Adrenal gland (tissue), 19 donors: ENCODE measurements around the gene MED25. TPM values are rescaled to one million over a fixed set of nuclear protein-coding genes. Genes with fewer than 3 reads are reported as not detected.

Experiments
- DNase-seq, 7 donors: peaks; one replicate each; pipeline ENCODE4 v3.0.0-alpha.2; 2019 to 2020
- H3K27ac ChIP-seq, 5 donors: fragments of 200-600 bp; sonication (generic) in 4 of 5; 1 replicate in 3 of 5; 2 replicates in 2 of 5; pipeline versions ENCODE4 v1.5.1 to v1.8.0; 2016 to 2020; ENCODE audit warnings: mild to moderate bottlenecking in 1 of 5
- H3K27me3 ChIP-seq: fragments of 200-600 bp; 2 replicates; pipeline ENCODE4 v1.8.0; 2021
- H3K36me3 ChIP-seq, 2 donors: fragments of 200-600 bp; replicated peaks in 1 of 2; 1 replicate in 1 of 2; 2 replicates in 1 of 2; pipeline versions ENCODE4 v1.5.1 to v1.8.0; 2018 to 2022
- H3K4me1 ChIP-seq, 2 donors: fragments of 200-600 bp; replicated peaks in 1 of 2; 1 replicate in 1 of 2; 2 replicates in 1 of 2; pipeline versions ENCODE4 v1.5.1 to v1.8.0; 2018 to 2021
- H3K4me3 ChIP-seq, 4 donors: fragments of 200-600 bp; sonication (generic) in 3 of 4; one replicate each; pipeline ENCODE4 v1.5.1; 2016 to 2018
- H3K9me3 ChIP-seq, 3 donors: fragments of 200-600 bp; sonication (generic) in 1 of 3; replicated peaks in 1 of 3; 1 replicate in 2 of 3; 2 replicates in 1 of 3; pipeline versions ENCODE4 v1.5.1 to v1.8.0; 2016 to 2021
- POLR2A ChIP-seq, 2 donors: fragments of 450-650 bp; IDR thresholded peaks; one replicate each; pipeline ENCODE4 v1.6.1; 2017; ENCODE audit warnings: antibody characterized with exemption in 2 of 2, mild to moderate bottlenecking in 2 of 2, moderate library complexity in 1 of 2
- WGBS, 4 donors: extraction: QIAGEN DNeasy Blood & Tissue Kit in 2 of 4; methylation state at CpG; one replicate each; pipeline versions ENCODE4 v1.1.5 to v1.1.7; 2013 to 2017; 5-methylcytosine and 5-hydroxymethylcytosine counted together
- intact Hi-C, 2 donors: fragments of 100-400 bp; cut with DNase I; formaldehyde crosslinking; loops; one replicate each; pipeline versions ENCODE4 v1.14.1 to v1.15.0; 2022 to 2023
- long read RNA-seq, 10 donors: library from polyadenylated mRNA in 3 of 10; unstranded in 2 of 10; stranded (forward) in 1 of 10; transcript quantifications; one replicate each; pipeline ENCODE4 v2.0.0 and lab custom pipeline, GENCODE V29; 2021 to 2026
- polyA plus RNA-seq, 3 donors: library from polyadenylated mRNA; stranded (reverse); fragments of 200-250 nt in 2 of 3; fragments of 350-450 nt in 1 of 3; fragmentation: Illumina TruSeq in 1 of 3; extraction: RNeasy Lipid Tissue Mini Kit (QIAGEN cat#74804) in 1 of 3; gene quantifications; one replicate each; pipeline ENCODE4 v1.2.3, GENCODE V29; 2013 to 2014
- total RNA-seq, 9 donors: library from RNA; depleted of rRNA in 4 of 9; stranded (reverse); fragments of >200 nt in 4 of 9; fragments of 120-200 nt in 1 of 9; fragmentation: NEBNext Ultra II Directional in 1 of 9; extraction: Animal tissue kit (Norgen Biotek cat#: 25700) in 1 of 9; gene quantifications; one replicate each; pipeline versions ENCODE4 v1.1.0 to v1.2.4, GENCODE V29; 2013 to 2023
- TF ChIP-seq, protein P1 (sequence below), 6 experiments: fragments of 450-650 bp in 4 of 6; fragments of 200-600 bp in 2 of 6; sonication (generic) in 1 of 6; IDR thresholded peaks; 1 replicate in 5 of 6; 2 replicates in 1 of 6; pipeline versions ENCODE4 v1.5.1 to v1.8.0; 2016 to 2021; ENCODE audit warnings: antibody characterized with exemption in 6 of 6, mild to moderate bottlenecking in 2 of 6, moderate library complexity in 1 of 6
- donor health status: healthy with polysubstance abuse.
- donor health status: Bipolar disorder and iron deficiency.
- donor health status: DM: yes; HTN: yes; CAD: no.
- donor health status: DM: no; HTN: no; CAD: no.
- donor health status: DM: no; HTN: no; CAD: no.
- donor health status: DM: yes; HTN: yes; CAD: no.

The MED25 gene
- 100 to 1,000 TPM in 5 of 9 donors, 10 to 100 TPM in 4; 36.2 to 211 (median 105) TPM for total RNA-seq
- 100 to 1,000 TPM in 2 of 3 donors, 10 to 100 TPM in 1; 71.2 to 457 (median 299) TPM for polyA plus RNA-seq
- long read RNA-seq, donor 1, partial matches to known transcripts: 5 of 10 reads
- long read RNA-seq, donor 1, other reads (novel, unspliced or antisense): 0 of 10 reads
- long read RNA-seq, donor 2, partial matches to known transcripts: 19 of 22 reads
- long read RNA-seq, donor 2, other reads (novel, unspliced or antisense): 0 of 22 reads
- long read RNA-seq, donor 3, partial matches to known transcripts: 0 of 2 reads
- long read RNA-seq, donor 3, other reads (novel, unspliced or antisense): 0 of 2 reads
- long read RNA-seq, donor 4, partial matches to known transcripts: 7 of 13 reads
- long read RNA-seq, donor 4, other reads (novel, unspliced or antisense): 4 of 13 reads
- long read RNA-seq, donor 5, transcript MED25-201 (18 exons, 2,332 nt): major isoform, 47 of 154 reads
- long read RNA-seq, donor 5, partial matches to known transcripts: 91 of 154 reads
- long read RNA-seq, donor 5, other reads (novel, unspliced or antisense): 15 of 154 reads
- long read RNA-seq, donor 6, partial matches to known transcripts: 7 of 12 reads
- long read RNA-seq, donor 6, other reads (novel, unspliced or antisense): 2 of 12 reads
- long read RNA-seq, donor 7, partial matches to known transcripts: 0 of 5 reads
- long read RNA-seq, donor 7, other reads (novel, unspliced or antisense): 0 of 5 reads
- long read RNA-seq, donor 8, transcript MED25-201 (18 exons, 2,332 nt): major isoform, 7 of 13 reads
- long read RNA-seq, donor 8, partial matches to known transcripts: 5 of 13 reads
- long read RNA-seq, donor 8, other reads (novel, unspliced or antisense): 0 of 13 reads
- long read RNA-seq, donor 9, partial matches to known transcripts: 0 of 6 reads
- long read RNA-seq, donor 9, other reads (novel, unspliced or antisense): 0 of 6 reads
- long read RNA-seq, donor 10, partial matches to known transcripts: 8 of 8 reads
- long read RNA-seq, donor 10, other reads (novel, unspliced or antisense): 0 of 8 reads

DNA sequence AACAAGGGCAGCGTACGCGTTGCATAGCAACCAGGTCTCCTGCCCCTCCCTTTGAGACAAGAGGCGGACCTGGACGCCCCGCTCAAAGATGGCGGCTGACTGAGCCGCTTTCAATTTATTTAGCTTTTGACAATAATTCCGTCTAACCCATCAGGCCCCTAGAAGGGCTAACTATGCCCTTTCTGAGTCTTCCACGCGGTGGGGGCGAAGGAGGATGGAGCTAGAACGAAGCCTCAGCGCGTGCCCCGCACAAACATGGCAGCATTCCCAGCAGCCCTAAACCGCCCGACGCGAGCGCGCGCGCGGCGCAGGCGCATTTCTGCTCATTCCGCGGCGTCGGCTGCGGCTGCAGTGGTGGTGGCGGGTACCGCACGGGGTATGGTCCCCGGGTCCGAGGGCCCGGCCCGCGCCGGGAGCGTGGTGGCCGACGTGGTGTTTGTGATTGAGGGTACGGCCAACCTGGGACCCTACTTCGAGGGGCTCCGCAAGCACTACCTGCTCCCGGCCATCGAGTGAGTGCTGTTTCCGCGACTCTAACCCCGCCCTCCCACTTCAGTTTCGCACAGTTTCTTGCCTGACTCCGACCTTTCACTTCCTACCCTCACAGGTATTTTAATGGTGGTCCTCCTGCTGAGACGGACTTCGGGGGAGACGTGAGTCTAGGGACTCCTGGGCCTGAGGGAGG is at the start of gene MED25:
Gene MED25 (plus strand): TSS at position 326 of the 685 bp plus-strand sequence. CDS start 53 bp downstream, at position 379.
- TF ChIP-seq, protein P1, sequence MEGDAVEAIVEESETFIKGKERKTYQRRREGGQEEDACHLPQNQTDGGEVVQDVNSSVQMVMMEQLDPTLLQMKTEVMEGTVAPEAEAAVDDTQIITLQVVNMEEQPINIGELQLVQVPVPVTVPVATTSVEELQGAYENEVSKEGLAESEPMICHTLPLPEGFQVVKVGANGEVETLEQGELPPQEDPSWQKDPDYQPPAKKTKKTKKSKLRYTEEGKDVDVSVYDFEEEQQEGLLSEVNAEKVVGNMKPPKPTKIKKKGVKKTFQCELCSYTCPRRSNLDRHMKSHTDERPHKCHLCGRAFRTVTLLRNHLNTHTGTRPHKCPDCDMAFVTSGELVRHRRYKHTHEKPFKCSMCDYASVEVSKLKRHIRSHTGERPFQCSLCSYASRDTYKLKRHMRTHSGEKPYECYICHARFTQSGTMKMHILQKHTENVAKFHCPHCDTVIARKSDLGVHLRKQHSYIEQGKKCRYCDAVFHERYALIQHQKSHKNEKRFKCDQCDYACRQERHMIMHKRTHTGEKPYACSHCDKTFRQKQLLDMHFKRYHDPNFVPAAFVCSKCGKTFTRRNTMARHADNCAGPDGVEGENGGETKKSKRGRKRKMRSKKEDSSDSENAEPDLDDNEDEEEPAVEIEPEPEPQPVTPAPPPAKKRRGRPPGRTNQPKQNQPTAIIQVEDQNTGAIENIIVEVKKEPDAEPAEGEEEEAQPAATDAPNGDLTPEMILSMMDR (IDR thresholded peaks at IDR 0.05): peak in 5 of 6 experiments; percentile 38 to 81 (median 55)
- peak; percentile 81 to 85 for TF ChIP-seq POLR2A (IDR thresholded peaks at IDR 0.05)
- intact Hi-C loops: no loop called here
- peak; percentile 83 to 91 (median 87) for DNase-seq
- Histone ChIP-seq H3K27ac (peak within 1 kb of the TSS; percentile 88 to 100 (median 96)), H3K4me1 (peaks cover 29 to 35% of the 10 kb centered on the region in 2 donors), H3K4me3 (peak within 1 kb of the TSS; percentile 63 to 97 (median 87)), H3K36me3 (peaks cover 0 to 4% of the 10 kb centered on the region in 2 donors), H3K27me3 (no peaks in the 10 kb centered on the region), H3K9me3 (no peaks in the 10 kb centered on the region)
- WGBS, 4 donors: 0 to 1% (median 1%) methylated on average over 24 to 57 of the region's 57 CpGs

DNA sequence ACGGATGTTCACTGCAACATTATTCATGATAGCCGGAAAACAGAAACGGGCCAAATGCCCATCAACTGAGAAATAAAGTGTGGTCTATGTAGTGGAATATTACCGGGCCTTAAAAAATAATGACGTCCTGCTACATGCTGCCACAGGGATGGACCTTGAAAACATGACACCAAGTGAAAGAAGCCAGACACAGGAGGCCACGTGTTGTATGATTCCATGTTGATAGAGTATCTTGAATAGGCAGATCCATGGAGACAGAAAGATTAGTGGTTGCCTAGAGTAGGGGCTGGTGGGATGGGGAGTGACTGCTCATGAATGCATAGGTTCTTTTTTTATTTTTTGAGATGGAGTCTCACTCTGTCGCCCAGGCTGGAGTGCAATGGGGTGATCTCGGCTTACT is 47.6 kb upstream of the MED25 start:
- Histone ChIP-seq H3K4me1 (peaks cover 24 to 35% of the 10 kb centered on the region in 2 donors), H3K27ac (peak overlapping the region in 1 of 5 donors; percentile 23), H3K9me3 (no peaks in the 10 kb centered on the region), H3K4me3 (no peak overlapping the region), H3K27me3 (no peaks in the 10 kb centered on the region), H3K36me3 (no peaks in the 10 kb centered on the region)
- DNase-seq: peak in 1 of 7 donors; percentile 34
- no peak for TF ChIP-seq POLR2A (IDR thresholded peaks at IDR 0.05)
- intact Hi-C loops: no loop called here
- 74 to 86% (median 79%) methylated on average over 8 of the region's 8 CpGs for WGBS, 4 donors

DNA sequence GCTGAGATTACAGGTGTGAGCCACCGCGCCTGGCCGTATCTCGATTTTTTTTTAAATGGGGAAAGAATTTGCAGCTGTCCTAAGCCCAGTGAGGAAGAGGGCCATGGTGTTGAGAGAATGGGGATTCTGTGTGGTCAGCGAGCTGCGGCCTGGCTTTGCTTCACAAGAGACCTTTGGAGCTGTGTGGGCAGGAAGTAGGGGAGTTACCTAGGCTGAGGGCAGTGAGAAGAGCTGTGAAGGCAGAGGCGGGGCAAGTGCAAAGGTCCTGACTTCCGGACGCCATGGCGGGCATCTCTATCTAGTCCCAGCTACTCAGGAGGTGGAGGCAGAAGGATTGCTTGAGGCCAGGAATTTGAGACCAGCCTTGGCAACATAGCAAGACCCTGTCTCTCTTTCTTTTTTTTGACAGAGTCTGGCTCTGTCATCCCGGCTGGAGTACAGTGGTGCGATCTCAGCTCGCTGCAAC is 46.4 kb upstream of the MED25 start:
- Histone ChIP-seq H3K27me3 (no peaks in the 10 kb centered on the region), H3K36me3 (no peaks in the 10 kb centered on the region), H3K4me3 (no peak overlapping the region), H3K27ac (no peak overlapping the region), H3K9me3 (no peaks in the 10 kb centered on the region), H3K4me1 (peaks cover 18 to 30% of the 10 kb centered on the region in 2 donors)
- 86 to 93% (median 90%) methylated on average over 13 of the region's 13 CpGs for WGBS, 4 donors
- no peak for DNase-seq
- intact Hi-C loops: no loop called here
- no peak for TF ChIP-seq POLR2A (IDR thresholded peaks at IDR 0.05)
- TF ChIP-seq, protein P1 (IDR thresholded peaks at IDR 0.05): no peak

DNA sequence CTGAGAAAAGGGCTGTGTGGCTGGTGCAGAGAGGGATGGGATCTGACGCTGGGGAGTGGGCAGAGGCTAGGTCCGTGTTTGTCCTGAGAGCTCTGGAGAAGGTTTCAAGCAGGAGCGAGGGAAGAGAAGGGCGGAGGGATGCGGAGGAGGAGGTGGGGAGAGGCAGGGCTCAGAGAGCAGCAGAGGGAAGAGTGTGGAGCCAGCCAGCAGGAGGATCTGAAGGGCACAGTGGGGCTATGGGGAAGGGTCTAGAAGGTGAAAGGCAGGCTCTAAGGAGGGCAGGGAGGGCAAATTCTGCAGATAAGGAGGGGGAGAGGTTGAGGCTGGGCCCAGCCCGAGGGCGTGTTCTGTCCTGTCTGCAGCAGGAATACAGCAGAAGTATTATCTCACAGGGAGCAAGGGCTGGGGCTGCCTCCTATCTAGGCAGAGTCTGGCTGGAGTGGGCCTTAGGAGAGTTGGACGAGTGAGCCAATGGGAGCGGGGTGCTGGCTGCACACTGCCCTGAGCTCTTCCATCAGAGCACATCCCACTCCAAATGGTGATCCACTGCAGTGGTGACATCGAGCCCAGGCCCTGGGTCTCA is 45.1 kb upstream of the MED25 start:
- DNase-seq: no peak
- Histone ChIP-seq H3K36me3 (no peaks in the 10 kb centered on the region), H3K27ac (no peak overlapping the region), H3K27me3 (no peaks in the 10 kb centered on the region), H3K9me3 (no peaks in the 10 kb centered on the region), H3K4me3 (no peak overlapping the region), H3K4me1 (peaks cover 18 to 25% of the 10 kb centered on the region in 2 donors)
- intact Hi-C loops: no loop called here
- no peak for TF ChIP-seq POLR2A (IDR thresholded peaks at IDR 0.05)
- TF ChIP-seq, protein P1 (IDR thresholded peaks at IDR 0.05): no peak
- WGBS, 4 donors: 85 to 88% (median 86%) methylated on average over 8 to 10 of the region's 10 CpGs
